Caco-2 (cell line): ENCODE data around the gene WWOX. TPM values are rescaled to one million over a fixed set of nuclear protein-coding genes. Genes with fewer than 3 reads are reported as not detected.

ENCODE experiments used
- BruUV-seq: library from RNA; stranded (reverse); fragments of 400-500 nt; replicated peaks from 2 replicates; lab custom pipeline; 2021; lab: Mats Ljungman, UMichigan
- CTCF ChIA-PET: fragments of 300-600 bp; sonication (Branson Sonifier 250); formaldehyde crosslinking; loops from one replicate; lab custom pipeline; 2022; ENCODE audit warnings: antibody characterized with exemption; lab: Charles Lee
- POLR2A ChIA-PET: fragments of 300-600 bp; sonication (Branson Sonifier 250); formaldehyde crosslinking; loops from one replicate; lab custom pipeline; 2022; ENCODE audit warnings: antibody characterized with exemption; lab: Charles Lee
- DNase-seq, 2 experiments: peaks; one replicate each; pipeline versions ENCODE4 v3.0.0 to v3.0.0-alpha.2; 2020 to 2022
- H3K27me3 ChIP-seq: replicated peaks from 2 replicates; pipeline ENCODE4 v1.6.0; 2011; ENCODE audit warnings: low read length; ENCODE audit not compliant: control insufficient read depth, insufficient read depth
- H3K36me3 ChIP-seq: 2 replicates; pipeline ENCODE4 v1.5.1; 2011; ENCODE audit warnings: low read length; ENCODE audit not compliant: control insufficient read depth, insufficient read depth
- H3K4me1 ChIP-seq: fragments of 250-450 bp; sonication (Bioruptor Pico); 2 replicates; pipeline ENCODE4 v1.5.1; 2020; ENCODE audit warnings: mild to moderate bottlenecking
- H3K4me3 ChIP-seq: 2 replicates; pipeline ENCODE4 v1.5.1; 2011; ENCODE audit warnings: low read depth, mild to moderate bottlenecking, control low read depth, low read length
- H3K9me3 ChIP-seq: fragments of 250-450 bp; sonication (Bioruptor Pico); 2 replicates; pipeline ENCODE4 v1.5.1; 2020; ENCODE audit warnings: mild to moderate bottlenecking, moderate library complexity
- H3K27ac Mint-ChIP-seq: one replicate; pipeline ENCODE4 v1.8.0; 2022; ENCODE audit warnings: mixed read lengths; ENCODE audit not compliant: unreplicated experiment
- H3K27me3 Mint-ChIP-seq: one replicate; pipeline ENCODE4 v1.8.0; 2022; ENCODE audit warnings: mixed read lengths; ENCODE audit not compliant: insufficient read depth, unreplicated experiment
- H3K36me3 Mint-ChIP-seq: one replicate; pipeline ENCODE4 v1.8.0; 2022; ENCODE audit warnings: mild to moderate bottlenecking, mixed read lengths; ENCODE audit not compliant: insufficient read depth, unreplicated experiment
- H3K4me1 Mint-ChIP-seq: one replicate; pipeline ENCODE4 v1.8.0; 2022; ENCODE audit warnings: low read depth, mixed read lengths; ENCODE audit not compliant: unreplicated experiment
- H3K4me3 Mint-ChIP-seq: one replicate; pipeline ENCODE4 v1.8.0; 2022; ENCODE audit warnings: mild to moderate bottlenecking, moderate library complexity, mixed read lengths; ENCODE audit not compliant: unreplicated experiment
- H3K9me3 Mint-ChIP-seq: one replicate; pipeline ENCODE4 v1.8.0; 2022; ENCODE audit warnings: mixed read lengths; ENCODE audit not compliant: unreplicated experiment
- intact Hi-C: fragments of 100-400 bp; cut with micrococcal nuclease; formaldehyde crosslinking; loops from one replicate; pipeline ENCODE4 v1.10.0; 2022; ENCODE audit not compliant: unreplicated experiment
- total RNA-seq: library from RNA; stranded (reverse); gene quantifications from 2 replicates; pipeline ENCODE4 v1.2.3, GENCODE V29; 2022
- TF ChIP-seq, protein P1 (sequence below), 2 experiments: fragments of 200-600 bp in 1 of 2; IDR thresholded peaks; 1 replicate in 1 of 2; 2 replicates in 1 of 2; pipeline versions ENCODE4 v1.5.1 to v1.8.0; 2011 to 2022; ENCODE audit warnings: antibody characterized with exemption in 1 of 2, control low read depth in 1 of 2, inconsistent platforms in 1 of 2, low read depth in 1 of 2, low read length in 1 of 2, mild to moderate bottlenecking in 1 of 2, moderate library complexity in 1 of 2; ENCODE audit not compliant: insufficient read depth in 1 of 2, severe bottlenecking in 1 of 2, unreplicated experiment in 1 of 2

WWOX gene
- total RNA-seq, 1 experiment from 2014 or later: 45.0 TPM

DNA sequence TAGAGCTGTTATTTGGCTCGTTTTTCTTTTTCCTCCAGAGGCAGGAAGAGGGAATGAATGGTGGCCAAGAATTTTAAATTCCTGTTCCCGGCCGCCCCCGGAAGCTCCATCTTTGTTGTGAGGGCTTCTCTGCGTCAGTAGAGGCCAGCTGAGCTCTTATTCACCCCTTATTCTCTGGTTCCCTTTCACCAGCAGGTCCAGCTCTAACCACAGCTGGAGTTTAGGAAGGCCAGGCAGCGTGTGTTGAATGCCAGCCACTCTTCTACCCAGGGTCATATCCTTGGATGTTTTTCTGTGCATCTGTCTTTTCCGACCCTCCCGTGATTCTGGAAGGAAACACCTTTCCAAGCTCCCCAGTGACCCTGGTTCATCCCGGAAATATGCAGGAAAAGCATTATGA lies 570.5 kb downstream of the WWOX start:
- Histone ChIP-seq H3K9me3 (no peaks in the 10 kb centered on the region), H3K27me3 (no peaks in the 10 kb centered on the region), H3K4me1 (peaks cover 8% of the 10 kb centered on the region), H3K4me3 (no peak overlapping the region), H3K36me3 (no peaks in the 10 kb centered on the region)
- peaks cover 7% of the 10 kb centered on the region for H3K9me3 Mint-ChIP-seq
- H3K27ac Mint-ChIP-seq: no peak overlapping the region
- POLR2A ChIA-PET: no interaction called here
- CTCF ChIA-PET: no interaction called here
- H3K27me3 Mint-ChIP-seq: no peaks in the 10 kb centered on the region
- H3K4me1 Mint-ChIP-seq: peaks cover 9% of the 10 kb centered on the region
- H3K36me3 Mint-ChIP-seq: no peaks in the 10 kb centered on the region
- no peak for DNase-seq
- intact Hi-C loops: no loop called here
- no TSS peak for BruUV-seq
- TF ChIP-seq, protein P1, sequence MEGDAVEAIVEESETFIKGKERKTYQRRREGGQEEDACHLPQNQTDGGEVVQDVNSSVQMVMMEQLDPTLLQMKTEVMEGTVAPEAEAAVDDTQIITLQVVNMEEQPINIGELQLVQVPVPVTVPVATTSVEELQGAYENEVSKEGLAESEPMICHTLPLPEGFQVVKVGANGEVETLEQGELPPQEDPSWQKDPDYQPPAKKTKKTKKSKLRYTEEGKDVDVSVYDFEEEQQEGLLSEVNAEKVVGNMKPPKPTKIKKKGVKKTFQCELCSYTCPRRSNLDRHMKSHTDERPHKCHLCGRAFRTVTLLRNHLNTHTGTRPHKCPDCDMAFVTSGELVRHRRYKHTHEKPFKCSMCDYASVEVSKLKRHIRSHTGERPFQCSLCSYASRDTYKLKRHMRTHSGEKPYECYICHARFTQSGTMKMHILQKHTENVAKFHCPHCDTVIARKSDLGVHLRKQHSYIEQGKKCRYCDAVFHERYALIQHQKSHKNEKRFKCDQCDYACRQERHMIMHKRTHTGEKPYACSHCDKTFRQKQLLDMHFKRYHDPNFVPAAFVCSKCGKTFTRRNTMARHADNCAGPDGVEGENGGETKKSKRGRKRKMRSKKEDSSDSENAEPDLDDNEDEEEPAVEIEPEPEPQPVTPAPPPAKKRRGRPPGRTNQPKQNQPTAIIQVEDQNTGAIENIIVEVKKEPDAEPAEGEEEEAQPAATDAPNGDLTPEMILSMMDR (IDR thresholded peaks at IDR 0.05; ENCODE audit: insufficient read depth in 1 of 2, low read depth in 1 of 2, low read length in 1 of 2, severe bottlenecking in 1 of 2, unreplicated experiment in 1 of 2): no peak
- H3K4me3 Mint-ChIP-seq: no peak overlapping the region

DNA sequence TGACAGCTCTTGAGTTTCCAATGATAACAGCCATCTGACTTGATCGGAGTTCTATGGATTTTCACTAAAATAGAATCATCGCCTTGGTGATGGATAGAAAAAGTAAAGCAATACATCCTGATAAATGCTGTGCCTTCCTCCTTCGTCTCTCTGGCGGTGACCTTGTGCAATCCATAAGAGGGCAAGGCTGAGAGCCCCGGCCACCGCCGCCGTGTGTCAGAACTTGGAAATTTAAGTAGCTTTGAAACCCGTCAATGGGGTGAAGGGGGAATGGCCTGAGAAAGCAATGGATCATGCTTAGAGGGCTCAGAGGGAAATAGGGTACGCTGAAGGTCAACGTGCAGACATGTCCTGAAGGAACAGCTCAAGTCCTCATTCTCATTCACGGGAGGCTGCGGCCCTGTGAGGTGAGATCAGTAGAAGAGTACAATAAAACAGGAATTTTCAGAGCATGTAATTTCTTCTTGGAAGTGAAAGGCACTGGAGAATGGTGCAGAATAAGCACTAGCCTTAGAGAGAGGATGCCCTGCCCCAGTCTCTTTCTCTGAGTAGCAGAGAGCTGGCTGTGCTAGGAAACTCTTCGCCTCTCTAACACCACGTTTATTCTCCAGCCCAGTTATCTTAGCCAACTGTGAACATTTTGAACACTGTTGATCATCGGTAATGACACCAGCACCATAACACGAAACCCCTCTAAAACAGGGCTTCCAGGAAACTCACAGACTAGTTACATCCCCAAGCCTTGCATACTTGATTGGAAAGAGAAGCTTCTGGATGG lies 573.5 kb downstream of the WWOX start:
- no peaks in the 10 kb centered on the region for H3K36me3 Mint-ChIP-seq
- peaks cover 3% of the 10 kb centered on the region for H3K9me3 Mint-ChIP-seq
- no peak overlapping the region for H3K27ac Mint-ChIP-seq
- peaks cover 7% of the 10 kb centered on the region for H3K4me1 Mint-ChIP-seq
- ChIA-PET POLR2A (no interaction called here), CTCF (no interaction called here)
- TF ChIP-seq, protein P1 (IDR thresholded peaks at IDR 0.05; ENCODE audit: insufficient read depth in 1 of 2, low read depth in 1 of 2, low read length in 1 of 2, severe bottlenecking in 1 of 2, unreplicated experiment in 1 of 2): no peak
- H3K36me3 ChIP-seq: no peaks in the 10 kb centered on the region
- no peak overlapping the region for H3K4me3 Mint-ChIP-seq
- intact Hi-C loops: no loop called here
- BruUV-seq: no TSS peak
- DNase-seq: no peak
- no peaks in the 10 kb centered on the region for H3K9me3 ChIP-seq
- no peak overlapping the region for H3K4me3 ChIP-seq
- no peaks in the 10 kb centered on the region for H3K27me3 ChIP-seq
- peaks cover 5% of the 10 kb centered on the region for H3K4me1 ChIP-seq
- no peaks in the 10 kb centered on the region for H3K27me3 Mint-ChIP-seq

DNA sequence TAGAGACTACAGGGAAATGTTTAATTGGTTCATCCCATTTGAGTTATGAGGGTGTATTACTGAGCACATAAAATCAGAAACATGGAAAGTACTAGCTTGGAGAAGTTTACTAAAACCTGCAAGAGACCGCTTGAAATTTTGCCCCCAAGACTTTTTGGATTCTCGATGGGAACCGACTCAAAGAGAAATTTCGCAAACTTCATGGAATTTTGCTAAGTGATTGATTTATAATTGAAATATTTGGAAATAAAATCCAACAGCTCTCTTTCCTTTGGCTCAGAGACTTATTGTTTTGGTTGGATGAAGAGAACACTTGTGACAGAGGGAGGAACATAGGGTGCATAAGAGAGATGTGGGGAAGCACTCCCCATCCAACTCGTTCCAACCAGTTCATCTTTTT lies 574.4 kb downstream of the WWOX start:
- no peaks in the 10 kb centered on the region for H3K36me3 ChIP-seq
- Mint-ChIP-seq H3K36me3 (no peaks in the 10 kb centered on the region), H3K4me1 (no peaks in the 10 kb centered on the region), H3K9me3 (no peaks in the 10 kb centered on the region), H3K27ac (no peak overlapping the region), H3K4me3 (no peak overlapping the region), H3K27me3 (no peaks in the 10 kb centered on the region)
- TF ChIP-seq, protein P1 (IDR thresholded peaks at IDR 0.05; ENCODE audit: insufficient read depth in 1 of 2, low read depth in 1 of 2, low read length in 1 of 2, severe bottlenecking in 1 of 2, unreplicated experiment in 1 of 2): no peak
- no peaks in the 10 kb centered on the region for H3K4me1 ChIP-seq
- intact Hi-C loops: no loop called here
- BruUV-seq: no TSS peak
- no peak for DNase-seq
- CTCF ChIA-PET: no interaction called here
- no peaks in the 10 kb centered on the region for H3K27me3 ChIP-seq
- POLR2A ChIA-PET: no interaction called here
- H3K4me3 ChIP-seq: no peak overlapping the region
- no peaks in the 10 kb centered on the region for H3K9me3 ChIP-seq
